Measurements from ENCODE around the gene ASB2.

The ASB2 gene

DNA sequence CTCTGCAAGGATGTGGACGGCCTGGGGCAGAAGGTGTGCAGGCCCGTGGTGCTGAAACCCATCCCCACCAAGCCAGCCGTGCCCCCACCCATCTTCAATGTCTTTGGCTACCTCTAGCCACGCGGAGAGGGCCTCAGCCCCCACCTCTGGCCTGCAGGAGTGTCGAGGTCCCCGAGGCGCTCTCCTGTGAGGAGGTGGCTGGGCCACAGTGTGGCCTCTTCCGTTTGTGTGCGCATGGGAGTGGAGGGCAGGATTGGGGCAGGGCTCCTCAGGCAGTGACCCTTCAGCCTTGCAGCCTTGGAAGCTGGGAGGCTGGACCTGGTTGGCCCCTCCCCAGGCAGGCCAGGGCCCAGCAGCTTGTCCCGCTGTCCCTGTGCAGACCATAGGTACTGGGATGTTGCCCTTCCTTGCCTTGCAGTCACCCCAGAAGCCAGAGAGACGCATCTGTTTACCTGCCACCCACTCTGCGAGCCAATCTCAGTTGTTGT is 47.3 kb downstream of the ASB2 start:
- no peaks in the 10 kb centered on the region for H3K36me3 ChIP-seq (ENCODE audit: control insufficient read depth in 2 of 2, insufficient read depth in 1 of 2, low read length in 2 of 2)
- no peak overlapping the region for H3K4me3 ChIP-seq (ENCODE audit: low read depth, low read length)
- ChIA-PET POLR2A (no interaction called here), CTCF (interaction anchor here (0.6 to 1.8 kb wide), 2 partner anchors 11 to 109 kb away, joined by 3 to 7 read pairs; no protein-coding TSS in a partner anchor)
- TF ChIP-seq ZNF266 (tag by site-specific recombination; IDR thresholded peaks at IDR 0.05; ENCODE audit: low read depth), result no peak
- no peak for TF ChIP-seq REPIN1 (tag by site-specific recombination; IDR thresholded peaks at IDR 0.05; ENCODE audit: low read depth)
- no peak for TF ChIP-seq ZNF776 (tag by site-specific recombination; IDR thresholded peaks at IDR 0.05; ENCODE audit: borderline replicate concordance)
- no peak for TF ChIP-seq ZNF660 (tag by site-specific recombination; IDR thresholded peaks at IDR 0.05)
- no peak for TF ChIP-seq ZFP69B (tag by site-specific recombination; IDR thresholded peaks at IDR 0.05)
- no peak for TF ChIP-seq RBAK (tag by site-specific recombination; IDR thresholded peaks at IDR 0.05)
- TF ChIP-seq SP7 (tag by site-specific recombination; IDR thresholded peaks at IDR 0.05), result no peak
- no peak for TF ChIP-seq ZBTB1 (tag by site-specific recombination; IDR thresholded peaks at IDR 0.05)
- no peak for TF ChIP-seq BCL11A (tag by site-specific recombination; IDR thresholded peaks at IDR 0.05; ENCODE audit: low read depth)
- no peak for TF ChIP-seq ZNF555 (tag by site-specific recombination; conservative IDR thresholded peaks at IDR 0.05)
- TF ChIP-seq ZNF214 (tag by site-specific recombination; IDR thresholded peaks at IDR 0.05; ENCODE audit: borderline replicate concordance), result no peak
- TF ChIP-seq ZNF791 (tag by site-specific recombination; IDR thresholded peaks at IDR 0.05), result no peak
- TF ChIP-seq ZNF302 (tag by site-specific recombination; IDR thresholded peaks at IDR 0.05; ENCODE audit: low read depth), result no peak
- no peak for TF ChIP-seq ZNF837 (tag by site-specific recombination; IDR thresholded peaks at IDR 0.05)
- TF ChIP-seq ZNF223 (tag by site-specific recombination; IDR thresholded peaks at IDR 0.05), result no peak
- no peak for TF ChIP-seq ZNF324 (tag by site-specific recombination; IDR thresholded peaks at IDR 0.05)
- no peak for TF ChIP-seq ZNF571 (tag by site-specific recombination; IDR thresholded peaks at IDR 0.05)
- H3K27ac ChIP-seq (ENCODE audit: extremely low read depth, low read depth, low read length), result no peak overlapping the region
- H3K4me1 ChIP-seq (ENCODE audit: control insufficient read depth, insufficient read depth, low read length), result no peaks in the 10 kb centered on the region
- H3K9me3 ChIP-seq (ENCODE audit: control insufficient read depth, insufficient read depth, low read depth, low read length), result no peaks in the 10 kb centered on the region

- H3K36me3 ChIP-seq (ENCODE audit: control insufficient read depth in 2 of 2, insufficient read depth in 1 of 2, low read length in 2 of 2), result no peaks in the 10 kb centered on the region
- no peak overlapping the region for H3K4me3 ChIP-seq (ENCODE audit: low read depth, low read length)
- H3K9me3 ChIP-seq (ENCODE audit: control insufficient read depth, insufficient read depth, low read depth, low read length), result no peaks in the 10 kb centered on the region
- TF ChIP-seq REST (tag by site-specific recombination; IDR thresholded peaks at IDR 0.05) (peak; percentile 84), ZNF138 (tag by site-specific recombination; IDR thresholded peaks at IDR 0.05; ENCODE audit: borderline replicate concordance) (no peak)
- H3K4me1 ChIP-seq (ENCODE audit: control insufficient read depth, insufficient read depth, low read length), result no peaks in the 10 kb centered on the region
- no peak overlapping the region for H3K27ac ChIP-seq (ENCODE audit: extremely low read depth, low read depth, low read length)
- ChIA-PET POLR2A (no interaction called here), CTCF (interaction anchor here (0.6 to 1.8 kb wide), 2 partner anchors 12 to 109 kb away, joined by 3 to 7 read pairs; no protein-coding TSS in a partner anchor)
Measured at GRCh38 chr14:93928184-93929047, 48.0 kb downstream of the ASB2 start.

Measured in HEK293 (cell line).